ENCODE results near the gene SLC2A11. TPM values are rescaled to one million over a fixed set of nuclear protein-coding genes. Genes with fewer than 3 reads are reported as not detected.

SLC2A11 gene
- total and polyA plus RNA-seq, 7 donors: 3.7 to 12.7 (median 4.9) TPM

DNA sequence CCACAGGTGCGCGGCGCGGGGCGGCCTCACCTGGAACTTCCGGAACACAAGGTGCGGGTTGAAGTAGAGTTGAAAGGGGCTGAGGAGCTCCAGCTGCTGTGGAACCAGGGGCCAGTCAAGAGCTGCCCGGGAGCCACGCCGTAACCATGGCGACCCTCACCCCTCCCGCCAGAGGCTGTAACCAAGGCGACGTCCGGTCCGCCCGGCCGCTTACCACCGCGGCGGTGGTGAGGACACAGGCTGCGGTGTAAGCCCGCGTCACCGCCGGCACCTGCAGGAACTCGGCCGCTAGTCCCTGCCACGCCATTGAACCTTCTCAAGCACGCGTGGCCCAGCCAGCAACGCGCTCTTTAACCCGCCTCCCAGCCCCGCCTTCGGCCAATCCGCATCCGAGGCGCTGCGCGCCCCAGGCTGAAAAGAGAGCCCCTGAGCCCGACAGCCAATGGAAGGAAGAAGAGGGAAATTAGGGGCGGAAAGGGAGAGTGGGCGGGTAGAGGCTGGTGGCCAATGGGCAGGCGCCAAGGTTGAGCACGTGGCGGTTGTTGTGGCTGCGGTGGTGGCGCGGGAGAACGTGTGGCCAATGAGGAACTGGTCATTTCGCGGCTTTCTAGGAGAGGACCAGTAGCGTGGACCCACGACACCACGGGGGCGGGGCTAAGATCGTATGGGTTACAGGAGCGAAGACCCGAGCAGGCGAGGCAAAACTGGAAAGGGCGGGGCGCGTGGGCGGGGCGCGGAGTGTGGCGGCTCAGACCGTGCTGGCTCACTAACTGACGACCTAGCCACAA lies 18.8 kb upstream of the SLC2A11 start, which contains the start of gene DERL3:
TSS of gene DERL3 (minus strand) at position 326 of the 788 bp plus-strand sequence. CDS start at position 307, 19 bp downstream.
- DNase-seq (peak; percentile 98), ATAC-seq (peak; percentile 73 to 82 (median 76))
- intact Hi-C loops (cut with DNase I): no loop called here
- Histone ChIP-seq H3K9me3 (no peaks in the 10 kb centered on the region), H3K27ac (peak within 1 kb of the TSS; percentile 80), H3K36me3 (ENCODE audit: insufficient read depth in 1 of 2, low read depth in 1 of 2) (peaks cover 0 to 8% of the 10 kb centered on the region in 2 donors), H3K27me3 (ENCODE audit: insufficient read depth in 3 of 3, low read length in 2 of 3) (no peaks in the 10 kb centered on the region), H3K4me3 (peak within 1 kb of the TSS; percentile 60), H3K4me1 (peaks cover 44% of the 10 kb centered on the region)
- WGBS, 3 donors: 4 to 10% (median 4%) methylated on average over 63 to 70 of the region's 70 CpGs
- TF ChIP-seq, protein P1, sequence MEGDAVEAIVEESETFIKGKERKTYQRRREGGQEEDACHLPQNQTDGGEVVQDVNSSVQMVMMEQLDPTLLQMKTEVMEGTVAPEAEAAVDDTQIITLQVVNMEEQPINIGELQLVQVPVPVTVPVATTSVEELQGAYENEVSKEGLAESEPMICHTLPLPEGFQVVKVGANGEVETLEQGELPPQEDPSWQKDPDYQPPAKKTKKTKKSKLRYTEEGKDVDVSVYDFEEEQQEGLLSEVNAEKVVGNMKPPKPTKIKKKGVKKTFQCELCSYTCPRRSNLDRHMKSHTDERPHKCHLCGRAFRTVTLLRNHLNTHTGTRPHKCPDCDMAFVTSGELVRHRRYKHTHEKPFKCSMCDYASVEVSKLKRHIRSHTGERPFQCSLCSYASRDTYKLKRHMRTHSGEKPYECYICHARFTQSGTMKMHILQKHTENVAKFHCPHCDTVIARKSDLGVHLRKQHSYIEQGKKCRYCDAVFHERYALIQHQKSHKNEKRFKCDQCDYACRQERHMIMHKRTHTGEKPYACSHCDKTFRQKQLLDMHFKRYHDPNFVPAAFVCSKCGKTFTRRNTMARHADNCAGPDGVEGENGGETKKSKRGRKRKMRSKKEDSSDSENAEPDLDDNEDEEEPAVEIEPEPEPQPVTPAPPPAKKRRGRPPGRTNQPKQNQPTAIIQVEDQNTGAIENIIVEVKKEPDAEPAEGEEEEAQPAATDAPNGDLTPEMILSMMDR (IDR thresholded peaks at IDR 0.05): no peak

- no peaks in the 10 kb centered on the region for H3K9me3 ChIP-seq
- ATAC-seq: peak; percentile 17 to 34 (median 31)
- peak overlapping the region; percentile 80 for H3K27ac ChIP-seq
- no peaks in the 10 kb centered on the region for H3K36me3 ChIP-seq (ENCODE audit: insufficient read depth in 1 of 2, low read depth in 1 of 2)
- 24 to 44% (median 31%) methylated on average over 7 of the region's 7 CpGs for WGBS, 3 donors
- intact Hi-C loops (cut with DNase I): no loop called here
- no peak overlapping the region for H3K4me3 ChIP-seq
- H3K4me1 ChIP-seq: peaks cover 44% of the 10 kb centered on the region
- H3K27me3 ChIP-seq (ENCODE audit: insufficient read depth in 3 of 3, low read length in 2 of 3): no peaks in the 10 kb centered on the region
- DNase-seq: no peak
- TF ChIP-seq, protein P1 (IDR thresholded peaks at IDR 0.05): no peak
These were observed 17.6 kb upstream of the SLC2A11 start for GRCh38 chr22:23840026-23840425.

- intact Hi-C loops (cut with DNase I): no loop called here
- Histone ChIP-seq H3K27ac (peak overlapping the region; percentile 80), H3K4me3 (no peak overlapping the region), H3K9me3 (no peaks in the 10 kb centered on the region), H3K36me3 (ENCODE audit: insufficient read depth in 1 of 2, low read depth in 1 of 2) (no peaks in the 10 kb centered on the region), H3K4me1 (peaks cover 44% of the 10 kb centered on the region), H3K27me3 (ENCODE audit: insufficient read depth in 3 of 3, low read length in 2 of 3) (no peaks in the 10 kb centered on the region)
- TF ChIP-seq, protein P1 (IDR thresholded peaks at IDR 0.05): no peak
- no peak for ATAC-seq
- DNase-seq: peak in 1 of 2 donors; percentile 28
- WGBS, 3 donors: 70 to 80% (median 74%) methylated on average over 5 of the region's 5 CpGs
These were observed 16.4 kb upstream of the SLC2A11 start for GRCh38 chr22:23841292-23841691.

DNA sequence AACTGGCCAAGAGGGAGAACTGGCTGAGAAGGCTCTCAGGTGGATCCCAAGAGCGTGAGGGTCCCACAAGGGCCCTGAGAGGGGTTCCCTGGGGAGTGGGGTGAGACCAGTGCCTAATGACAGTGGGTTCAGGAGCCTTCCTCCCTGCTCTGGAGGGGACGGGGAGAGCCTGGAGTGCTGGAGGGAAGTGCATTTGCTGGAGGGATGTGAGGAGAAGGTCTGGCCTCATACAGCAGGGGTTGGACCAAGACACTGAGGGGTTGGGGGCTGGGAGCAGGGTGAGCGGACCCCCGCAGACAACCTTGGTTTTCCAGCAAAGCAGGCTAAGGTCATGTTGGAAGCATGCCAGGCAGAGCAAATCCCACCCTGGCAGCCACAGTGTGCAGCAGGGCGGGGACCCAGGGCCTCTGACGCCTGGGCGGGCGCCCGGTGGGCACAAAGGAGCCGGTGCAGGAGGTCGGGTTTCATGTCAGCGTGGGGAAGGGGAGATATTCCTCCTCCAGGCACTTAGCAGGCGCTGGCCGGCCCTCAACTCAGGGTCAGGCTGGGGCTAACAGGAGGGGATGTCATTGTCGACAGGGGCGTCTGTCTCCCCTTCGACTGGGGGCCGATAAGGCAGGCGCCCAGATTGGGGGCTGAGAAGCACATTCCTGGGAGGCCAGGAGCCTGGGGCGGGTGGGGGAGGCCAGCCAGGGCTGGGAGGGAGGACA lies 15.8 kb upstream of the SLC2A11 start:
- H3K27me3 ChIP-seq (ENCODE audit: insufficient read depth in 3 of 3, low read length in 2 of 3): no peaks in the 10 kb centered on the region
- DNase-seq (peak in 1 of 2 donors; percentile 45), ATAC-seq (no peak)
- no peaks in the 10 kb centered on the region for H3K9me3 ChIP-seq
- no peaks in the 10 kb centered on the region for H3K36me3 ChIP-seq (ENCODE audit: insufficient read depth in 1 of 2, low read depth in 1 of 2)
- WGBS, 3 donors: 70 to 75% (median 71%) methylated on average over 19 to 20 of the region's 20 CpGs
- intact Hi-C loops (cut with DNase I): no loop called here
- no peak overlapping the region for H3K4me3 ChIP-seq
- TF ChIP-seq, protein P1 (IDR thresholded peaks at IDR 0.05): no peak
- H3K27ac ChIP-seq: peak overlapping the region; percentile 80
- H3K4me1 ChIP-seq: peaks cover 49% of the 10 kb centered on the region
